ENCODE results near the gene NUDT5. TPM values are rescaled to one million over a fixed set of nuclear protein-coding genes. Genes with fewer than 3 reads are reported as not detected.
A peak's percentile ranks its signal among the peaks of the same experiment; 100 is the strongest.

The NUDT5 gene
- total RNA-seq, 4 donors from 2014 or later: 24.0 to 51.1 (median 45.8) TPM

DNA sequence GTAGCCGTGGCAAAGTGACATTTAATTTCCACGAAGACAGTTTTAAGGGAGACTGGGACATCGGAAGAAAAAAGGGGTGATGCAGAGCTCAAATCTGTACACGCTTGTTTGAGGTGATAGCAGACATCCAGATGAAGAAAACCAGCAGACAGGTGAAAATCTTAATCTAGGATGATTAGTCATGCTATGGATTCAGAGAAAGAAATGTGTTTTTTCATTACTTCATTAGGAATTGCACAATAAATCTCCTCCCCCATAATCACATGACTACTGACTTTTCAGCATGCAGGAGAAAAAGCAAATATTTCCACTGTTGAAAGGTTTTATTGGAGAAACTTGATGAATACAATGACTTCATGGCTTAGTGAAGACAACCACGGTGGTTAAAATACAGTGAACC lies 2.5 kb downstream of the NUDT5 start:
- TF ChIP-seq POLR2A (IDR thresholded peaks at IDR 0.05): no peak
- TF ChIP-seq, protein P1, sequence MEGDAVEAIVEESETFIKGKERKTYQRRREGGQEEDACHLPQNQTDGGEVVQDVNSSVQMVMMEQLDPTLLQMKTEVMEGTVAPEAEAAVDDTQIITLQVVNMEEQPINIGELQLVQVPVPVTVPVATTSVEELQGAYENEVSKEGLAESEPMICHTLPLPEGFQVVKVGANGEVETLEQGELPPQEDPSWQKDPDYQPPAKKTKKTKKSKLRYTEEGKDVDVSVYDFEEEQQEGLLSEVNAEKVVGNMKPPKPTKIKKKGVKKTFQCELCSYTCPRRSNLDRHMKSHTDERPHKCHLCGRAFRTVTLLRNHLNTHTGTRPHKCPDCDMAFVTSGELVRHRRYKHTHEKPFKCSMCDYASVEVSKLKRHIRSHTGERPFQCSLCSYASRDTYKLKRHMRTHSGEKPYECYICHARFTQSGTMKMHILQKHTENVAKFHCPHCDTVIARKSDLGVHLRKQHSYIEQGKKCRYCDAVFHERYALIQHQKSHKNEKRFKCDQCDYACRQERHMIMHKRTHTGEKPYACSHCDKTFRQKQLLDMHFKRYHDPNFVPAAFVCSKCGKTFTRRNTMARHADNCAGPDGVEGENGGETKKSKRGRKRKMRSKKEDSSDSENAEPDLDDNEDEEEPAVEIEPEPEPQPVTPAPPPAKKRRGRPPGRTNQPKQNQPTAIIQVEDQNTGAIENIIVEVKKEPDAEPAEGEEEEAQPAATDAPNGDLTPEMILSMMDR (IDR thresholded peaks at IDR 0.05): no peak
- Histone ChIP-seq H3K27ac (no peak overlapping the region), H3K4me3 (no peak overlapping the region), H3K36me3 (no peaks in the 10 kb centered on the region), H3K4me1 (peaks cover 0 to 23% (median 12%) of the 10 kb centered on the region in 4 donors), H3K9me3 (no peaks in the 10 kb centered on the region), H3K27me3 (no peaks in the 10 kb centered on the region)
- no peak for DNase-seq

DNA sequence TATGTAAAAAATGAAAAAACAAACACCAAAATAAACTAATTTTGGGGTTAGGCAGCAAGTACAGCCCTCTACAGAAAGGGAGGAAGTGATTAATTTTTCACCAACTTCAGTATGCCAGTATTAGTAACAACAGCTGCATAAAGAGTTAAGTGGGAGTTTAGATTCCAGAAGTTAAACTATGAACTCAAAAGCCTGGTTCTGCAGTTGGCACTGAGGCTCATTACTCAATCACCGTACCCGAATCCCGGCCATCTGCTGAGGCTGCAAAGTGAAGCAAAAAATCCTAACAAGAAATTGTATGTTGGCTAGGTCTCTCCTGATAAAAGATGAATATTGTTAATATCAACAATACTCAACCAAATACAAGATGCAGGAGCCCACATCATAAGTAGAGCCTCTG lies 4.0 kb downstream of the NUDT5 start:
- H3K27ac ChIP-seq: no peak overlapping the region
- TF ChIP-seq, protein P1 (IDR thresholded peaks at IDR 0.05): no peak
- no peak for TF ChIP-seq POLR2A (IDR thresholded peaks at IDR 0.05)
- peaks cover 0 to 17% (median 4%) of the 10 kb centered on the region in 4 donors for H3K4me1 ChIP-seq
- H3K27me3 ChIP-seq: no peaks in the 10 kb centered on the region
- H3K36me3 ChIP-seq: no peaks in the 10 kb centered on the region
- H3K4me3 ChIP-seq: no peak overlapping the region
- H3K9me3 ChIP-seq: no peaks in the 10 kb centered on the region
- DNase-seq: no peak

DNA sequence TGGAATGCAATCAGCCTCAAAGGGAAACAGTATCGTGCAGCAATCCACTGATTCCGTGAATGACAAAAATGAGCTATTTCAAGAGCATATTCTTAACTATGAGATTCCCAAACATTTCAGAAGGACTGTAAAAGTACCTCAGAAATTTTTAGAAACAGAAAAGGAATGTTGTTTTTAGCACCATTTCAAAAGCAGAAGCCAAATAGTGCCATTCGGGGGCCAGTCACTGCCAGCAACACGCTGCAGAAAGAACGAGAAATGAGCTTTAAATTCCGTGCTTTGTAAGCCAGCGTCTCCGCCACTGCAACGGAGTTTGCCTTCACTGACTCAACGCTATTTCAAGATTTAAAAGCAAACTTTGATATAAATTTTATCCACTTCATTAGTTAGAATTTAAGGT lies 6.3 kb downstream of the NUDT5 start:
- Histone ChIP-seq H3K27ac (no peak overlapping the region), H3K27me3 (no peaks in the 10 kb centered on the region), H3K4me1 (peaks cover 0 to 13% (median 3%) of the 10 kb centered on the region in 4 donors), H3K4me3 (no peak overlapping the region), H3K9me3 (no peaks in the 10 kb centered on the region), H3K36me3 (peaks cover 0 to 19% (median 0%) of the 10 kb centered on the region in 3 donors)
- no peak for DNase-seq
- TF ChIP-seq, protein P1 (IDR thresholded peaks at IDR 0.05): no peak
- TF ChIP-seq POLR2A (IDR thresholded peaks at IDR 0.05): no peak

DNA sequence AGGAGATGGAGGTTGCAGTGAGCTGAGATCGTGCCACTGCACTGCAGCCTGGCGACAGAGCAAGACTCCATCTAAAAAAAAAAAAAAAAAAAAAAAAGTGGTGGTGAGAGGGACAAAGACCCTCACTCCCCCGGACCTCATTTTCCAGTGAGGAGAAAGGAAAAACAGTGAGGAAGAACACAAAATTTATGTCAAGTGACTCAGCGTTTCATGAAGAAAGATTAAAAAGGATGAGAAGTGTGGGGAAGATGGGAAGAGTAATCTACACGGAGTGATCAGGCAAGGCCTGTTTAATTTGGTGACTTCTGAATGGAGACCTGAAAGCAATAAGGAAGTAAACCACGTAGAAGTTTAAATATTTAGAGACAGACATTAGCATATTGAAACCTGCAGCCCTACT lies 7.0 kb downstream of the NUDT5 start:
- Histone ChIP-seq H3K9me3 (no peaks in the 10 kb centered on the region), H3K4me3 (no peak overlapping the region), H3K36me3 (peaks cover 0 to 24% (median 0%) of the 10 kb centered on the region in 3 donors), H3K27ac (no peak overlapping the region), H3K4me1 (peaks cover 0 to 5% (median 0%) of the 10 kb centered on the region in 4 donors), H3K27me3 (no peaks in the 10 kb centered on the region)
- DNase-seq: no peak
- TF ChIP-seq, protein P1 (IDR thresholded peaks at IDR 0.05): no peak
- TF ChIP-seq POLR2A (IDR thresholded peaks at IDR 0.05): no peak

- no peaks in the 10 kb centered on the region for H3K27me3 ChIP-seq
- H3K9me3 ChIP-seq: no peaks in the 10 kb centered on the region
- peaks cover 0 to 34% (median 0%) of the 10 kb centered on the region in 3 donors for H3K36me3 ChIP-seq
- H3K27ac ChIP-seq: peak overlapping the region in 1 of 4 donors; percentile 23
- no peak for TF ChIP-seq POLR2A (IDR thresholded peaks at IDR 0.05)
- TF ChIP-seq, protein P1 (IDR thresholded peaks at IDR 0.05): no peak
- peaks cover 0 to 4% (median 0%) of the 10 kb centered on the region in 4 donors for H3K4me1 ChIP-seq
- no peak for DNase-seq
- no peak overlapping the region for H3K4me3 ChIP-seq
These were observed 8.3 kb downstream of the NUDT5 start for GRCh38 chr10:12187321-12187905.

Measured in Peyer's patch (tissue), 4 donors.